Left colon (tissue), 2 donors: Measurements from ENCODE around the gene INPPL1. TPM values are rescaled to one million over a fixed set of nuclear protein-coding genes. Genes with fewer than 3 reads are reported as not detected.

ENCODE experiments used
- ATAC-seq: fragments of 200-7000 bp; cut with Tn5 transposase; one replicate; pipeline ENCODE4 v1.9.1; 2020; ENCODE audit warnings: mild to moderate bottlenecking, moderate library complexity
- DNase-seq, 2 donors: peaks; one replicate each; pipeline ENCODE4 v3.0.0-alpha.2; 2020
- intact Hi-C, 2 donors: fragments of 100-400 bp; cut with DNase I in 1 of 2; cut with micrococcal nuclease in 1 of 2; formaldehyde crosslinking; loops; one replicate each; pipeline versions ENCODE4 v1.11.2 to v1.14.0; 2022; cut with DNase I, micrococcal nuclease
- total RNA-seq, 2 donors: library from RNA; stranded (reverse); fragmentation: NEBNext Ultra II Directional; extraction: Animal tissue kit (Norgen Biotek cat#: 25700); gene quantifications; one replicate each; pipeline ENCODE4 v1.2.1, GENCODE V29; 2021
- donor health status: DM: no; HTN: no; CAD: no.
- donor health status: DM: yes; HTN: yes; CAD: no.

Gene INPPL1
- total RNA-seq, 2 donors from 2014 or later: 120 to 142 TPM

GRCh38 chr11:72239313-72239848, 14.8 kb downstream of the INPPL1 start:
- DNase-seq (peak; percentile 68 to 70), ATAC-seq (peak; percentile 35)
- intact Hi-C loops: no loop called here

GRCh38 chr11:72239849-72240460, 15.4 kb downstream of the INPPL1 start:
- ATAC-seq (peak; percentile 77), DNase-seq (peak; percentile 62 to 76)
- intact Hi-C loops: no loop called here

GRCh38 chr11:72240461-72241290, 16.1 kb downstream of the INPPL1 start:
- intact Hi-C loops: no loop called here
- DNase-seq (no peak), ATAC-seq (peak; percentile 13)

GRCh38 chr11:72241291-72241781, 16.8 kb downstream of the INPPL1 start:
- intact Hi-C loops: no loop called here
- DNase-seq (no peak), ATAC-seq (no peak)

GRCh38 chr11:72242141-72242540, 17.6 kb downstream of the INPPL1 start:
- intact Hi-C loops: no loop called here
- ATAC-seq: no peak
- DNase-seq: no peak

- DNase-seq (no peak), ATAC-seq (no peak)
- intact Hi-C loops: no loop called here
Measured at GRCh38 chr11:72243173-72244059, 18.8 kb downstream of the INPPL1 start.

- DNase-seq (no peak), ATAC-seq (no peak)
- intact Hi-C loops: no loop called here
Measured at GRCh38 chr11:72244060-72244360, 19.4 kb downstream of the INPPL1 start, which contains the start of gene PHOX2A. Gene PHOX2A, minus strand, starts transcription at chr11:72244176. Its CDS starts 172 bp downstream, at chr11:72244004.

- no peak for DNase-seq
- ATAC-seq: no peak
- intact Hi-C loops: no loop called here
Measured at GRCh38 chr11:72244361-72245262, 20.0 kb downstream of the INPPL1 start.

- intact Hi-C loops: no loop called here
Measured at GRCh38 chr11:72245263-72245816, 20.8 kb downstream of the INPPL1 start.

GRCh38 chr11:72247584-72247983, 23.0 kb downstream of the INPPL1 start:
- ATAC-seq: no peak
- intact Hi-C loops: no loop called here
- no peak for DNase-seq

More at GRCh38 chr11:72245263-72245816, 20.8 kb downstream of the INPPL1 start:
- ATAC-seq (no peak), DNase-seq (no peak)

GRCh38 chr11:72249961-72250360, 25.4 kb downstream of the INPPL1 start:
- no peak for ATAC-seq
- intact Hi-C loops: no loop called here

GRCh38 chr11:72250661-72251464, 26.3 kb downstream of the INPPL1 start:
- intact Hi-C loops: no loop called here
- DNase-seq (no peak), ATAC-seq (no peak)

More at GRCh38 chr11:72249961-72250360, 25.4 kb downstream of the INPPL1 start:
- no peak for DNase-seq

GRCh38 chr11:72251614-72252013, 27.0 kb downstream of the INPPL1 start:
- intact Hi-C loops: no loop called here
- no peak for ATAC-seq

GRCh38 chr11:72253392-72253791, 28.8 kb downstream of the INPPL1 start:
- intact Hi-C loops: no loop called here
- DNase-seq: no peak
- no peak for ATAC-seq

More at GRCh38 chr11:72251614-72252013, 27.0 kb downstream of the INPPL1 start:
- no peak for DNase-seq

GRCh38 chr11:72254299-72254993, 29.9 kb downstream of the INPPL1 start:
- intact Hi-C loops: no loop called here
- ATAC-seq: no peak
- no peak for DNase-seq

- ATAC-seq: no peak
- intact Hi-C loops: no loop called here
- no peak for DNase-seq
Measured at GRCh38 chr11:72257570-72257969, 33.0 kb downstream of the INPPL1 start.
